H9 (cell line): Measurements from ENCODE around the gene METTL17. TPM values are rescaled to one million over a fixed set of nuclear protein-coding genes. Genes with fewer than 3 reads are reported as not detected.

ENCODE experiments used
- DNase-seq: peaks from one replicate; pipeline ENCODE4 v3.0.0-alpha.2; 2017
- H2AFZ ChIP-seq: one replicate; pipeline ENCODE4 v1.6.1; 2013; ENCODE audit warnings: mild to moderate bottlenecking, low read length, control low read depth, moderate library complexity
- H2AK5ac ChIP-seq: 2 replicates; pipeline ENCODE4 v1.6.1; 2013; ENCODE audit warnings: low read length, control low read depth, mixed read lengths; ENCODE audit not compliant: insufficient read length
- H2BK120ac ChIP-seq: one replicate; pipeline ENCODE4 v1.6.1; 2013; ENCODE audit warnings: low read depth, mild to moderate bottlenecking, low read length, control low read depth, inconsistent platforms; ENCODE audit not compliant: poor library complexity, severe bottlenecking
- H2BK12ac ChIP-seq: 2 replicates; pipeline ENCODE4 v1.6.1; 2013; ENCODE audit warnings: low read length, control low read depth, mixed read lengths, low read depth; ENCODE audit not compliant: insufficient read length
- H2BK15ac ChIP-seq: 2 replicates; pipeline ENCODE4 v1.6.1; 2013; ENCODE audit warnings: low read depth, low read length, control low read depth
- H2BK20ac ChIP-seq: one replicate; pipeline ENCODE4 v1.6.1; 2013; ENCODE audit warnings: low read depth, mild to moderate bottlenecking, low read length, control low read depth, inconsistent platforms; ENCODE audit not compliant: poor library complexity, severe bottlenecking
- H2BK5ac ChIP-seq: 2 replicates; pipeline ENCODE4 v1.6.1; 2013; ENCODE audit warnings: low read length, control low read depth, mixed read lengths; ENCODE audit not compliant: insufficient read length
- H3K14ac ChIP-seq: 2 replicates; pipeline ENCODE4 v1.6.1; 2013; ENCODE audit warnings: low read length, control low read depth; ENCODE audit not compliant: insufficient read depth
- H3K18ac ChIP-seq: 2 replicates; pipeline ENCODE4 v1.6.1; 2013; ENCODE audit warnings: low read depth, mild to moderate bottlenecking, mixed read lengths, low read length, control low read depth; ENCODE audit not compliant: insufficient read length
- H3K23ac ChIP-seq: 2 replicates; pipeline ENCODE4 v1.6.1; 2013; ENCODE audit warnings: low read length, control low read depth, mixed read lengths, low read depth; ENCODE audit not compliant: insufficient read length
- H3K23me2 ChIP-seq: 2 replicates; pipeline ENCODE4 v1.6.1; 2013; ENCODE audit warnings: low read depth, mild to moderate bottlenecking, mixed read lengths, low read length, control low read depth; ENCODE audit not compliant: insufficient read length, poor library complexity, severe bottlenecking
- H3K27ac ChIP-seq: 2 replicates; pipeline ENCODE4 v1.5.1; 2013; ENCODE audit warnings: low read length, control low read depth, mixed read lengths, low read depth; ENCODE audit not compliant: insufficient read length
- H3K27me3 ChIP-seq: 2 replicates; pipeline ENCODE4 v1.6.1; 2013; ENCODE audit warnings: low read length, control low read depth, inconsistent platforms; ENCODE audit not compliant: insufficient read depth
- H3K4ac ChIP-seq: 2 replicates; pipeline ENCODE4 v1.6.1; 2013; ENCODE audit warnings: low read depth, mild to moderate bottlenecking, control low read depth, inconsistent platforms, low read length, moderate library complexity
- H3K4me1 ChIP-seq: 2 replicates; pipeline ENCODE4 v1.6.1; 2013; ENCODE audit warnings: low read length, control low read depth, inconsistent platforms; ENCODE audit not compliant: insufficient read depth
- H3K4me2 ChIP-seq: 2 replicates; pipeline ENCODE4 v1.6.1; 2013; ENCODE audit warnings: low read length, control low read depth, mixed read lengths; ENCODE audit not compliant: insufficient read length, insufficient read depth
- H3K56ac ChIP-seq: 2 replicates; pipeline ENCODE4 v1.6.1; 2013; ENCODE audit warnings: low read depth, mild to moderate bottlenecking, mixed read lengths, low read length, control low read depth; ENCODE audit not compliant: insufficient read length
- H3K79me1 ChIP-seq: 2 replicates; pipeline ENCODE4 v1.6.1; 2013; ENCODE audit warnings: low read depth, mild to moderate bottlenecking, moderate library complexity, low read length, control low read depth, inconsistent platforms; ENCODE audit not compliant: insufficient read depth, poor library complexity, severe bottlenecking
- H3K79me2 ChIP-seq: 2 replicates; pipeline ENCODE4 v1.6.1; 2013; ENCODE audit warnings: low read length, control low read depth, inconsistent platforms; ENCODE audit not compliant: insufficient read depth
- H3K9ac ChIP-seq: 2 replicates; pipeline ENCODE4 v1.6.1; 2013; ENCODE audit warnings: low read length, control low read depth, mixed read lengths; ENCODE audit not compliant: insufficient read length; ENCODE audit errors: extremely low read depth
- H3K9me3 ChIP-seq: one replicate; pipeline ENCODE4 v1.6.1; 2013; ENCODE audit warnings: low read depth, low read length, inconsistent platforms; ENCODE audit not compliant: control insufficient read depth
- H3T11ph ChIP-seq: one replicate; pipeline ENCODE4 v1.6.1; 2013; ENCODE audit warnings: mild to moderate bottlenecking, low read length, control low read depth, inconsistent platforms
- H4K20me1 ChIP-seq: one replicate; pipeline ENCODE4 v1.6.1; 2013; ENCODE audit not compliant: control insufficient read depth, insufficient read length, insufficient read depth
- H4K5ac ChIP-seq: 2 replicates; pipeline ENCODE4 v1.6.1; 2013; ENCODE audit warnings: low read depth, mild to moderate bottlenecking, mixed read lengths, low read length, control low read depth; ENCODE audit not compliant: insufficient read length
- H4K8ac ChIP-seq: replicated peaks from 2 replicates; pipeline ENCODE4 v1.6.1; 2013; ENCODE audit warnings: low read length, control low read depth, mixed read lengths, low read depth; ENCODE audit not compliant: insufficient read length
- H4K91ac ChIP-seq: 2 replicates; pipeline ENCODE4 v1.6.1; 2013; ENCODE audit warnings: low read depth, mild to moderate bottlenecking, moderate library complexity, mixed read lengths, low read length, control low read depth; ENCODE audit not compliant: insufficient read length
- H3K27ac Mint-ChIP-seq, 3 experiments: 2 replicates in 2 of 3; 3 replicates in 1 of 3; pipeline ENCODE4 v1.8.0; 2020 to 2021; ENCODE audit warnings: mixed read lengths in 3 of 3, mild to moderate bottlenecking in 1 of 3, moderate library complexity in 1 of 3
- H3K27me3 Mint-ChIP-seq: 2 replicates; pipeline ENCODE4 v1.8.0; 2021; ENCODE audit warnings: low read depth, mild to moderate bottlenecking, moderate library complexity, mixed read lengths
- H3K36me3 Mint-ChIP-seq, 3 experiments: 2 replicates in 2 of 3; 3 replicates in 1 of 3; pipeline ENCODE4 v1.8.0; 2020 to 2021; ENCODE audit warnings: low read depth in 3 of 3, mixed read lengths in 3 of 3; ENCODE audit not compliant: insufficient read depth in 1 of 3
- H3K4me1 Mint-ChIP-seq, 2 experiments: 2 replicates each; pipeline ENCODE4 v1.8.0; 2020; ENCODE audit warnings: mixed read lengths in 2 of 2
- H3K4me3 Mint-ChIP-seq, 2 experiments: 2 replicates in 1 of 2; 3 replicates in 1 of 2; pipeline ENCODE4 v1.8.0; 2020 to 2021; ENCODE audit warnings: mild to moderate bottlenecking in 2 of 2, mixed read lengths in 2 of 2, moderate library complexity in 1 of 2
- H3K9me3 Mint-ChIP-seq, 2 experiments: 2 replicates in 1 of 2; 3 replicates in 1 of 2; pipeline ENCODE4 v1.8.0; 2020; ENCODE audit warnings: mild to moderate bottlenecking in 2 of 2, mixed read lengths in 2 of 2, moderate library complexity in 1 of 2
- CTCF ChIP-seq: fragments of 200-600 bp; sonication (generic); conservative IDR thresholded peaks from 3 replicates; pipeline ENCODE4 v1.8.0; 2021; ENCODE audit warnings: antibody characterized with exemption, mild to moderate bottlenecking
- WGBS: extraction: QIAGEN DNeasy Blood & Tissue Kit; methylation state at CpG from one replicate; pipeline ENCODE4 v1.1.7; 2013; ENCODE audit warnings: missing lambda C conversion rate, low lambda C conversion rate, mixed read lengths; ENCODE audit not compliant: insufficient read length; ENCODE audit errors: extremely low coverage; 5-methylcytosine and 5-hydroxymethylcytosine counted together
- total RNA-seq: library from RNA; stranded (reverse); gene quantifications from 2 replicates; pipeline ENCODE4 v1.2.1, GENCODE V29; 2021

Gene METTL17
- total RNA-seq, 1 experiment from 2014 or later = 81.4 TPM

DNA sequence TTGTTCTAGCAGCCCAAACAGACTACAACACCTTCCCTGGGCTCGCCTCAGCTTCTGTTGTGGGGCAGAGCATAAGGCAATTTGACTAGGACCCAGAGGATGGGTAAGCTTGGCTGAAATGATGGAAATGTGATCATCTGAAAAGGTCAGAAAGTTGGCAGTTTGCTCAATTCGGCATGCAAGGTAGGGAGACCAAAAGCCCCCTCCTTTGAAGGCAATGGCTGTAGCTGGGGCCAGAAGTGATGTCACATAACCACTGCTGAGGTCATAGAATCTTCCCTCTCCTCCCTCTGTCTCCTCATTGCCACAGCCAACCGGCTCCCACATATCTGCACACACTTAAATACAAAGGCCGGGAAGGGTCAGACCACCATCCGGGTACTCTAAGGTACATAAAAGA, 40.1 kb downstream of the METTL17 start, which contains the start of gene TPPP2:
TSS of gene TPPP2 (plus strand) at position 301 of the 400 bp plus-strand sequence. CDS start 365 bp downstream, outside the sequence.
- no peak for TF ChIP-seq CTCF
- H2BK15ac ChIP-seq = no peak within 1 kb of the TSS
- H3K27ac Mint-ChIP-seq = no peak within 1 kb of the TSS
- H2AFZ ChIP-seq = no peak within 1 kb of the TSS
- H3K9me3 Mint-ChIP-seq = no peaks in the 10 kb centered on the region
- H3T11ph ChIP-seq = no peak within 1 kb of the TSS
- peaks cover 57% of the 10 kb centered on the region for H3K27me3 Mint-ChIP-seq
- no peak within 1 kb of the TSS for H3K4me2 ChIP-seq
- no peak within 1 kb of the TSS for H3K27ac ChIP-seq
- H3K4me1 ChIP-seq = peaks cover 4% of the 10 kb centered on the region; the same call in 1 of the 2 replicates
- no peak within 1 kb of the TSS for H3K4ac ChIP-seq
- H3K79me1 ChIP-seq = no peaks in the 10 kb centered on the region
- H3K23me2 ChIP-seq = peaks cover 4% of the 10 kb centered on the region
- no peak within 1 kb of the TSS for H3K18ac ChIP-seq
- no peak within 1 kb of the TSS for H2AK5ac ChIP-seq
- no peak within 1 kb of the TSS for H4K91ac ChIP-seq
- no peak within 1 kb of the TSS for H3K14ac ChIP-seq
- no peak within 1 kb of the TSS for H2BK20ac ChIP-seq
- H4K20me1 ChIP-seq = no peaks in the 10 kb centered on the region
- no peak for DNase-seq
- H3K4me3 Mint-ChIP-seq = no peak within 1 kb of the TSS
- H2BK120ac ChIP-seq = no peak within 1 kb of the TSS
- H2BK5ac ChIP-seq = no peak within 1 kb of the TSS
- H3K23ac ChIP-seq = no peak within 1 kb of the TSS
- H4K8ac ChIP-seq = no peak within 1 kb of the TSS
- no peaks in the 10 kb centered on the region for H3K79me2 ChIP-seq
- no peaks in the 10 kb centered on the region for H3K36me3 Mint-ChIP-seq
- WGBS = no CpG with 5 or more reads among the region's 5 CpGs
- H3K56ac ChIP-seq = no peak within 1 kb of the TSS
- H3K4me1 Mint-ChIP-seq = peaks cover 14 to 17% of the 10 kb centered on the region in 2 experiments
- H3K9me3 ChIP-seq = no peaks in the 10 kb centered on the region
- no peaks in the 10 kb centered on the region; the same call in 1 of the 2 replicates for H3K27me3 ChIP-seq
- H2BK12ac ChIP-seq = no peak within 1 kb of the TSS
- H4K5ac ChIP-seq = no peak within 1 kb of the TSS
- H3K9ac ChIP-seq = no peak within 1 kb of the TSS
